Adrenal gland (tissue), 12 donors: ENCODE results near the gene IL1R2. TPM values are rescaled to one million over a fixed set of nuclear protein-coding genes. Genes with fewer than 3 reads are reported as not detected.

Experiments used
- DNase-seq, 7 donors: peaks; one replicate each; pipeline ENCODE4 v3.0.0-alpha.2; 2019 to 2020
- H3K27ac ChIP-seq, 5 donors: fragments of 200-600 bp; sonication (generic) in 4 of 5; 1 replicate in 3 of 5; 2 replicates in 2 of 5; pipeline versions ENCODE4 v1.5.1 to v1.8.0; 2016 to 2020; ENCODE audit warnings: mild to moderate bottlenecking in 1 of 5
- H3K27me3 ChIP-seq: fragments of 200-600 bp; 2 replicates; pipeline ENCODE4 v1.8.0; 2021
- H3K36me3 ChIP-seq, 2 donors: fragments of 200-600 bp; replicated peaks in 1 of 2; 1 replicate in 1 of 2; 2 replicates in 1 of 2; pipeline versions ENCODE4 v1.5.1 to v1.8.0; 2018 to 2022
- H3K4me1 ChIP-seq, 2 donors: fragments of 200-600 bp; replicated peaks in 1 of 2; 1 replicate in 1 of 2; 2 replicates in 1 of 2; pipeline versions ENCODE4 v1.5.1 to v1.8.0; 2018 to 2021
- H3K4me3 ChIP-seq, 4 donors: fragments of 200-600 bp; sonication (generic) in 3 of 4; one replicate each; pipeline ENCODE4 v1.5.1; 2016 to 2018
- H3K9me3 ChIP-seq, 3 donors: fragments of 200-600 bp; sonication (generic) in 1 of 3; replicated peaks in 1 of 3; 1 replicate in 2 of 3; 2 replicates in 1 of 3; pipeline versions ENCODE4 v1.5.1 to v1.8.0; 2016 to 2021
- CTCF ChIP-seq, 6 experiments: fragments of 450-650 bp in 4 of 6; fragments of 200-600 bp in 2 of 6; sonication (generic) in 1 of 6; IDR thresholded peaks; 1 replicate in 5 of 6; 2 replicates in 1 of 6; pipeline versions ENCODE4 v1.5.1 to v1.8.0; 2016 to 2021; ENCODE audit warnings: antibody characterized with exemption in 6 of 6, mild to moderate bottlenecking in 2 of 6, moderate library complexity in 1 of 6
- POLR2A ChIP-seq, 2 donors: fragments of 450-650 bp; IDR thresholded peaks; one replicate each; pipeline ENCODE4 v1.6.1; 2017; ENCODE audit warnings: antibody characterized with exemption in 2 of 2, mild to moderate bottlenecking in 2 of 2, moderate library complexity in 1 of 2
- WGBS, 4 donors: extraction: QIAGEN DNeasy Blood & Tissue Kit in 2 of 4; methylation state at CpG; one replicate each; pipeline versions ENCODE4 v1.1.5 to v1.1.7; 2013 to 2017; 5-methylcytosine and 5-hydroxymethylcytosine counted together
- intact Hi-C, 2 donors: fragments of 100-400 bp; cut with DNase I; formaldehyde crosslinking; loops; one replicate each; pipeline versions ENCODE4 v1.14.1 to v1.15.0; 2022 to 2023
- polyA plus RNA-seq, 3 donors: library from polyadenylated mRNA; stranded (reverse); fragments of 200-250 nt in 2 of 3; fragments of 350-450 nt in 1 of 3; fragmentation: Illumina TruSeq in 1 of 3; extraction: RNeasy Lipid Tissue Mini Kit (QIAGEN cat#74804) in 1 of 3; gene quantifications; one replicate each; pipeline ENCODE4 v1.2.3, GENCODE V29; 2013 to 2014
- total RNA-seq, 9 donors: library from RNA; depleted of rRNA in 4 of 9; stranded (reverse); fragments of >200 nt in 4 of 9; fragments of 120-200 nt in 1 of 9; fragmentation: NEBNext Ultra II Directional in 1 of 9; extraction: Animal tissue kit (Norgen Biotek cat#: 25700) in 1 of 9; gene quantifications; one replicate each; pipeline versions ENCODE4 v1.1.0 to v1.2.4, GENCODE V29; 2013 to 2023
- donor health status: healthy with polysubstance abuse.
- donor health status: Bipolar disorder and iron deficiency.
- donor health status: DM: yes; HTN: yes; CAD: no.
- donor health status: DM: no; HTN: no; CAD: no.
- donor health status: DM: no; HTN: no; CAD: no.
- donor health status: DM: yes; HTN: yes; CAD: no.

Gene IL1R2
- total and polyA plus RNA-seq, 12 donors: 4.5 to 26.0 (median 12.2) TPM

GRCh38 chr2:101993772-101994171, 2.0 kb downstream of the IL1R2 start:
- intact Hi-C loops: no loop called here
- TF ChIP-seq POLR2A (IDR thresholded peaks at IDR 0.05) (no peak), CTCF (IDR thresholded peaks at IDR 0.05) (no peak)
- no peaks in the 10 kb centered on the region for H3K27me3 ChIP-seq
- no peak overlapping the region for H3K27ac ChIP-seq
- H3K4me3 ChIP-seq: no peak overlapping the region
- DNase-seq: no peak
- no peaks in the 10 kb centered on the region for H3K36me3 ChIP-seq
- no peaks in the 10 kb centered on the region for H3K4me1 ChIP-seq
- WGBS, 4 donors: 80 to 87% (median 83%) methylated on average over 6 of the region's 6 CpGs
- no peaks in the 10 kb centered on the region for H3K9me3 ChIP-seq

GRCh38 chr2:101995019-101995418, 3.3 kb downstream of the IL1R2 start:
- Histone ChIP-seq H3K4me1 (no peaks in the 10 kb centered on the region), H3K27ac (no peak overlapping the region), H3K9me3 (no peaks in the 10 kb centered on the region), H3K36me3 (no peaks in the 10 kb centered on the region), H3K4me3 (no peak overlapping the region), H3K27me3 (no peaks in the 10 kb centered on the region)
- 86 to 100% (median 91%) methylated on average over 1 of the region's 1 CpG for WGBS, 4 donors
- intact Hi-C loops: no loop called here
- TF ChIP-seq POLR2A (IDR thresholded peaks at IDR 0.05) (no peak), CTCF (IDR thresholded peaks at IDR 0.05) (no peak)
- DNase-seq: no peak

GRCh38 chr2:101995804-101996203, 4.0 kb downstream of the IL1R2 start:
- TF ChIP-seq CTCF (IDR thresholded peaks at IDR 0.05): no peak
- TF ChIP-seq POLR2A (IDR thresholded peaks at IDR 0.05): no peak
- H3K9me3 ChIP-seq: no peaks in the 10 kb centered on the region
- no peaks in the 10 kb centered on the region for H3K27me3 ChIP-seq
- H3K27ac ChIP-seq: no peak overlapping the region
- intact Hi-C loops: no loop called here
- H3K4me1 ChIP-seq: no peaks in the 10 kb centered on the region
- H3K36me3 ChIP-seq: no peaks in the 10 kb centered on the region
- DNase-seq: no peak
- no peak overlapping the region for H3K4me3 ChIP-seq
- WGBS, 4 donors: 87 to 95% (median 89%) methylated on average over 5 to 9 of the region's 9 CpGs

GRCh38 chr2:101998556-101998895, 6.8 kb downstream of the IL1R2 start:
- 92 to 100% (median 94%) methylated on average over 1 to 2 of the region's 2 CpGs for WGBS, 4 donors
- intact Hi-C loops: no loop called here

More at GRCh38 chr2:101998556-101998895, 6.8 kb downstream of the IL1R2 start:
- H3K4me3 ChIP-seq: no peak overlapping the region
- no peak for DNase-seq
- no peaks in the 10 kb centered on the region for H3K27me3 ChIP-seq
- no peak overlapping the region for H3K27ac ChIP-seq
- H3K9me3 ChIP-seq: no peaks in the 10 kb centered on the region
- no peak for TF ChIP-seq POLR2A (IDR thresholded peaks at IDR 0.05)
- TF ChIP-seq CTCF (IDR thresholded peaks at IDR 0.05): no peak
- H3K36me3 ChIP-seq: no peaks in the 10 kb centered on the region
- no peaks in the 10 kb centered on the region for H3K4me1 ChIP-seq
